ENCODE measurements around the gene RAB25.

GRCh38 chr1:156097499-156098178 is 36.7 kb downstream of the RAB25 start:
- TF ChIP-seq CTCF (IDR thresholded peaks at IDR 0.05; ENCODE audit: poor library complexity, severe bottlenecking) (no peak), REST (IDR thresholded peaks at IDR 0.05; ENCODE audit: borderline replicate concordance) (no peak)
